Stimulated activated CD8-positive, alpha-beta memory T cell treated with anti-CD3 and anti-CD28 coated beads, Interleukin-15, amount 100 ng/mL, for 4 hours (primary cell): ENCODE measurements around the gene PPP1CC.

Experiments
- DNase-seq, 2 donors: peaks; one replicate each; pipeline ENCODE4 v3.0.0-alpha.2; 2020; ENCODE audit warnings: low read depth in 2 of 2

Gene PPP1CC

GRCh38 chr12:110687396-110688169, 55.1 kb downstream of the PPP1CC start:
- DNase-seq = no peak

GRCh38 chr12:110686294-110686903, 56.3 kb downstream of the PPP1CC start:
- DNase-seq = no peak

- DNase-seq = no peak
Observed at GRCh38 chr12:110684312-110684836, 58.3 kb downstream of the PPP1CC start.

DNA sequence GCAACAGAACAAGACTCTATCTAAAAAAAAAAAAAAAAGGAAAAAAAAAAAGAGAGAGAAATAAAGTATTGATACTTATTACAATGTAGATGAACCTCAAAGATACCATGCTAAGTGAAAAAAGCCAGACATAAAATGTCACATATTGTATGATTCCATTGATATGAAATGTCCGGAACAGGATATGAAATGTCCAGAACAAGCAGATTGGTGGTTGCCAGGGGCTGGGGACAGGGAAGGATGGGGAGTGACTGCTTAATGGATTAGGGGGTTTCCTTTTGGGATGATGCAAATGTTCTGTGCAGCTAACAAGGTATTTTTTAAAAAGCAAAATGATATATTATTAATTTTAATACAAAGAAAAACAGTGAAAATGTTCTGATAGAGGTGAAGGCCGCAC, 58.8 kb downstream of the PPP1CC start:
- DNase-seq = no peak

DNA sequence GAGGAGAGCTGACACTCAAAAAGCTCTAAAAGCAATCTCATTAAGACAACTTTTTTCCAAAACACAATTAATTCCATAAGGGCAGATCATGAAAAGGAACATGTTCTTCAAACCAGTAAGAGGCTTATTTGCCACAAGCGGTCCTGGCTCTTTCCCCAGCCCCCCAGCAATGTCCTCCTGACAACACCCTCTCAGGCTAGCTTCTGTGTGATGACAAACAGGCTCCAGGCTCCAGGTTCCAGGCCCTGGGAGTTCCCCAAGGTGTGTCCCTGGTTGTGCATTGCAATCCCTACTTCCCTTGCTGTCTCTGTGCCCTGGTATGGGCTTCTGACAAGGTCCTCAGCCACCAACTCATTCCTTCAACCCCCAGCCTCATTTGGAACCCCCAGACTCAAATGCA, 62.7 kb downstream of the PPP1CC start:
- DNase-seq = no peak

DNA sequence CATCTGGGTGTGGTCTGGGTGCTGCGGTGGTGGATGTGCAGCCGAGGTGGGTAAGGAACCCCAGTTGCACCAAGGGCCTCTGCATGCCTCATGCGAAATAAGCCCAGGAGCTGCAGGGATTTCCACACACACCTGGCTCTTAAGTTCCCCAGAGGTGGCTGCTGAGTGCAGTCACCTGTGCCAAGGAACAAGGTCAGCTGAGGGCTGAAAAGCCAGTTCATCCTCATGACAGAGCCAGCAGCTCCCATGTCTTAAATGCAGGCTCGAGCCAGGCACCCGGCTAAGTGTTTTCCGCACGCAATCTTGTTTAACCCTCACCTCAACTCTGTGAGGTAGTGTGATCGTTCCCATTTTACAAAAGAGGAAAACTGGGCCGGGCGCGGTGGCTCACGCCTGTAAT, 63.5 kb downstream of the PPP1CC start:
- no peak for DNase-seq

- DNase-seq = no peak
Observed at GRCh38 chr12:110677982-110678381, 64.7 kb downstream of the PPP1CC start.

- DNase-seq = no peak
Observed at GRCh38 chr12:110677206-110677911, 65.3 kb downstream of the PPP1CC start.

- DNase-seq = no peak
Observed at GRCh38 chr12:110676171-110676570, 66.5 kb downstream of the PPP1CC start.

DNA sequence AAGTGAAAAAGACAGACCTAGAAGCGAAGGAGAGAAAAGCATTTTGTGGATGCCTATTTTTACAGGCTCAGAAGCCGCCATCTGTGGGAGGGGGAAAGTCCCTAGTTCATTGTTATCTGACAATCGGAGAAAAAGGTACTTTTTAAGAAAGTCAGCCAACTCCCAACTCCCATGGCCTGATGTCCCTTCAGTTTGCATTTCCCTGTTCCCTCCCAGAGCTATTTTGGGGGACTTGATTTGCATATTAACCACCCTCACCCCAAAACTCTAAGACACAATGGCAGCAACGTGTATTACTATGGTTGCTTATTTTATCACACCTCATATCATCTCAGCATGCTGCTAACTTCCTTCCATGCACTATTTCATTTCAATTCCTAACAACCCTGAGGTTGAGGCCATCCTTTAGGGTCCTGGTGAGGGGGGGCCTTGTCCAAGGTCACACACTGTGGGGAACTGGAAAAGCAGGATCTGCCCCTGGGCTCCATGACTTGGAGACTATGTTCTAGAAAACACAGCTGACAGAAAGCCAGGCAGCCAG, 72.5 kb downstream of the PPP1CC start:
- no peak for DNase-seq
